Body of pancreas (tissue), 4 donors: ENCODE measurements around the gene PTDSS2. TPM values are rescaled to one million over a fixed set of nuclear protein-coding genes. Genes with fewer than 3 reads are reported as not detected.

Experiments
- ATAC-seq: fragments of 150-250 bp; one replicate; pipeline ENCODE4 v1.9.1; 2016
- DNase-seq, 4 donors: peaks; one replicate each; pipeline ENCODE4 v3.0.0-alpha.2; 2019
- H3K27ac ChIP-seq, 4 donors: fragments of 200-600 bp; sonication (generic); 1 replicate in 3 of 4; 2 replicates in 1 of 4; pipeline versions ENCODE4 v1.5.1 to v1.6.1; 2016 to 2019; ENCODE audit warnings: mild to moderate bottlenecking in 1 of 4, mixed read lengths in 1 of 4, moderate library complexity in 1 of 4
- H3K27me3 ChIP-seq, 2 donors: fragments of 200-600 bp; sonication (generic); one replicate each; pipeline ENCODE4 v1.6.0; 2016; ENCODE audit warnings: mild to moderate bottlenecking in 1 of 2
- H3K36me3 ChIP-seq, 2 donors: fragments of 200-600 bp; sonication (generic); replicated peaks in 1 of 2; 2 replicates each; pipeline ENCODE4 v1.5.1; 2016; ENCODE audit warnings: low read depth in 2 of 2; ENCODE audit not compliant: insufficient read depth in 1 of 2
- H3K4me1 ChIP-seq: fragments of 200-600 bp; sonication (generic); one replicate; pipeline ENCODE4 v1.6.0; 2016
- H3K4me3 ChIP-seq, 2 donors: fragments of 200-600 bp; sonication (generic); 1 replicate in 1 of 2; 2 replicates in 1 of 2; pipeline ENCODE4 v1.5.1; 2016 to 2019
- H3K9me3 ChIP-seq, 3 donors: fragments of 200-600 bp; sonication (generic); 1 replicate in 2 of 3; 2 replicates in 1 of 3; pipeline ENCODE4 v1.5.1; 2016
- POLR2A ChIP-seq, 3 donors: fragments of 450-650 bp; IDR thresholded peaks; one replicate each; pipeline ENCODE4 v1.6.1; 2016; ENCODE audit warnings: antibody characterized with exemption in 3 of 3, mild to moderate bottlenecking in 2 of 3
- WGBS, 2 donors: methylation state at CpG; one replicate each; pipeline ENCODE4 v1.1.5; 2017; 5-methylcytosine and 5-hydroxymethylcytosine counted together
- intact Hi-C: fragments of 100-400 bp; cut with DNase I; formaldehyde crosslinking; loops from one replicate; pipeline ENCODE4 v1.15.1; 2023
- total RNA-seq, 2 donors: library from RNA; depleted of rRNA; stranded (reverse); fragments of >200 nt; gene quantifications; one replicate each; pipeline ENCODE4 v1.1.0, GENCODE V29; 2016
- TF ChIP-seq, protein P1 (sequence below), 7 experiments: fragments of 450-650 bp in 4 of 7; fragments of 200-600 bp in 3 of 7; sonication (generic) in 3 of 7; IDR thresholded peaks; one replicate each; pipeline ENCODE4 v1.5.1; 2016 to 2019; ENCODE audit warnings: antibody characterized with exemption in 7 of 7

The PTDSS2 gene
- total RNA-seq, 2 donors from 2014 or later, result 17.4 to 93.3 TPM

DNA sequence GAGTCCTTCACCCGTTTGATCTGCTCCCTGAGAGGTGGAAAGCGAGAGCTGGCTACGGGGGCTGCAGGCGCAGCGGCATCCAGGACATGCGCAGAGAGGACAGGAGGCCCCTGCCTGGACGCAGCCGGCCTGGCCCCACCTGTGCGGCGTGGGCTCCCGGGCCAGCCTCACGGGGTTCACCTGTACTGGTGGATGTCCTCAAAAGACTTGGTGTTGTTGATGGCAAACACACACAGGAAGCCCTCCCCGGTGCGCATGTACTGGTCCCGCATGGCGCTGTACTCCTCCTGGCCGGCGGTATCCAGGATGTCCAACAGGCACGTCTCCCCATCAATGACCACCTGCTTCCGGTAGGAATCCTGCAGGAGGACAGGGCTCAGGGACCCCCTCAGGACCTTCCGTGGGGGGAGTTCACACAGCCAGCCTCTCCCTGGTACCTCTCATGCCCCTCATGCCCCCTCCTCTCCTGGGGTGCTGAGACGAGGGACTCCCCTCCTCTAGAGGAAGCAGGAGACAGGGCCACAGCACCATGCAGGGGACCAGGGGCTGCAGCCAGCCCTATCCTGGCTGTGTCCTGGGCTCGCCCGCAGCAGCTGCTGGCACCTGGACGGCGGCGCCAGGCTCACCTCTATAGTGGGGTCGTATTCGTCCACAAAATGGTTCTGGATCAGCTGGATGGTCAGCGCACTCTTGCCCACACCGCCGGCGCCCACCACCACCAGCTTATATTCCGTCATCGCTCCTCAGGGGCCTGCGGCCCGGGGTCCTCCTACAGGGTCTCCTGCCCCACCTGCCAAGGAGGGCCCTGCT, 83.7 kb downstream of the PTDSS2 start:
- H3K4me3 ChIP-seq, result no peak overlapping the region
- TF ChIP-seq, protein P1, sequence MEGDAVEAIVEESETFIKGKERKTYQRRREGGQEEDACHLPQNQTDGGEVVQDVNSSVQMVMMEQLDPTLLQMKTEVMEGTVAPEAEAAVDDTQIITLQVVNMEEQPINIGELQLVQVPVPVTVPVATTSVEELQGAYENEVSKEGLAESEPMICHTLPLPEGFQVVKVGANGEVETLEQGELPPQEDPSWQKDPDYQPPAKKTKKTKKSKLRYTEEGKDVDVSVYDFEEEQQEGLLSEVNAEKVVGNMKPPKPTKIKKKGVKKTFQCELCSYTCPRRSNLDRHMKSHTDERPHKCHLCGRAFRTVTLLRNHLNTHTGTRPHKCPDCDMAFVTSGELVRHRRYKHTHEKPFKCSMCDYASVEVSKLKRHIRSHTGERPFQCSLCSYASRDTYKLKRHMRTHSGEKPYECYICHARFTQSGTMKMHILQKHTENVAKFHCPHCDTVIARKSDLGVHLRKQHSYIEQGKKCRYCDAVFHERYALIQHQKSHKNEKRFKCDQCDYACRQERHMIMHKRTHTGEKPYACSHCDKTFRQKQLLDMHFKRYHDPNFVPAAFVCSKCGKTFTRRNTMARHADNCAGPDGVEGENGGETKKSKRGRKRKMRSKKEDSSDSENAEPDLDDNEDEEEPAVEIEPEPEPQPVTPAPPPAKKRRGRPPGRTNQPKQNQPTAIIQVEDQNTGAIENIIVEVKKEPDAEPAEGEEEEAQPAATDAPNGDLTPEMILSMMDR (IDR thresholded peaks at IDR 0.05), result no peak
- no peak for TF ChIP-seq POLR2A (IDR thresholded peaks at IDR 0.05)
- H3K36me3 ChIP-seq, result peaks cover 0 to 1% of the 10 kb centered on the region in 2 donors
- intact Hi-C loops, result no loop called here
- peak in 2 of 4 donors; percentile 12 to 13 for DNase-seq
- no peaks in the 10 kb centered on the region for H3K9me3 ChIP-seq
- no peaks in the 10 kb centered on the region for H3K27me3 ChIP-seq
- 89 to 90% methylated on average over 17 to 35 of the region's 37 CpGs for whole genome bisulfite sequencing, 2 donors
- H3K4me1 ChIP-seq, result peaks cover 36% of the 10 kb centered on the region
- no peak for ATAC-seq
- H3K27ac ChIP-seq, result no peak overlapping the region

DNA sequence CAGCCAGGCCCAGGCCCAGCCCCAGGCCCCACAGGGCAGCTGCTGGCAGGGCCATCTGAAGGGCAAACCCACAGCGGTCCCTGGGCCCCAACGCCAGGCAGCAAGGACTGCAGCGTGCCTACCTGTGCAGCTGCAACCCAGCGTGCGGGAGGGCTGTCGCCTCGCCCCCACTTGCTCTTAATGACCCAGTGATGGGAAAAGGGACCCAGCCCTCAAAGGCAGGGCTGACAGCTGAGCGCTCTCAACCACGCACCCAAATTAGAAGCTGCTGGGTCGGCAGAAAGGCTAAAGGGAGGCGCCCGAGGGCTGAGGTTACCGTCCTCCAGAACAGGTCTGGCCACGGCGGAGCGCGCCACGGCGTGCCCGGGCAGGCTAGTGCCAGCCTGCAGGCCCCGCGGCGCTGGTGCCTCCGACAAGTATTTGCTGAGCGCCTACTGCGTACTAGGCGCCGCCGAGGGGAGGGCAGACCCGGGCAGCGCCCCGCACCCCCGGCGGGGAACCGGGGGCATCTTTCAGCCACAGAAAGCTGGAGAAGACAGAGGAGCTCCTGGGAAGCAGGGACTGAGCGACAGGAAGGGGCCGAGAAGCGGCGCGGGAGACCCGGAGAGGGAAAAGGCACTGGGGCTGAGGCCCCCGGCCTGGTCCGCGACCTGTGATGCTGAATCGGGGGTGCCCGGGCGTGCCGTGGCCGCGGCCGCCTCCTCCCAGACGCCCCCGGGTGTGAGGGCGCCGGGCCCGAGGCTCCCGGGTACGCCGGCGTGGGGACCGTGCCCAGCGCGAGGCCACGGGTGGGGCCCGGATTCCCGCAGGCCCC, 84.5 kb downstream of the PTDSS2 start:
- WGBS, 2 donors, result 0 to 1% methylated on average over 25 to 58 of the region's 66 CpGs
- H3K27ac ChIP-seq, result peak overlapping the region in 3 of 4 donors; percentile 8 to 66 (median 58)
- peaks cover 0 to 1% of the 10 kb centered on the region in 2 donors for H3K36me3 ChIP-seq
- H3K9me3 ChIP-seq, result no peaks in the 10 kb centered on the region
- peak; percentile 0 for ATAC-seq
- peak overlapping the region; percentile 31 to 72 for H3K4me3 ChIP-seq
- no peaks in the 10 kb centered on the region for H3K27me3 ChIP-seq
- TF ChIP-seq POLR2A (IDR thresholded peaks at IDR 0.05), result peak in 1 of 3 donors; percentile 7
- TF ChIP-seq, protein P1 (IDR thresholded peaks at IDR 0.05), result no peak
- peaks cover 36% of the 10 kb centered on the region for H3K4me1 ChIP-seq
- intact Hi-C loops, result no loop called here
- peak in 3 of 4 donors; percentile 32 to 49 (median 42) for DNase-seq

DNA sequence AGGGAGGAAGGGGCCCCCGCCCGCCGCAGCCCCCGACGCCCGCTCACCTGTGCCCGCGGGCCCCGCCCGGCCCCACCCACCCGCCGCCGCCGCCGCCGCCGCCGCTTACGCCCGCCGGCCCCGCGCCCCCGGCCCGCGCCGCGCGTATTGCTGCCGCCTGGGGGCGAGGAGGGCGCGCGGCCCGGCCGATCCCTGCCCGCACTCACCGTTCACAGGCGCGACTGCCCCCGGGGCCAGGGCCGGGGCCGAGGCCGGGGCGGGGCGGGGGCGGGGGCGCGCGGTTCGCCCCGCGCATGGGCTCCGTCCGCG, 85.1 kb downstream of the PTDSS2 start:
- Histone ChIP-seq H3K36me3 (peaks cover 0 to 1% of the 10 kb centered on the region in 2 donors), H3K27me3 (no peaks in the 10 kb centered on the region), H3K4me3 (no peak overlapping the region), H3K4me1 (peaks cover 36% of the 10 kb centered on the region), H3K27ac (peak overlapping the region in 3 of 4 donors; percentile 50 to 66 (median 58)), H3K9me3 (no peaks in the 10 kb centered on the region)
- intact Hi-C loops, result no loop called here
- DNase-seq, result no peak
- TF ChIP-seq POLR2A (IDR thresholded peaks at IDR 0.05), result no peak
- TF ChIP-seq, protein P1 (IDR thresholded peaks at IDR 0.05), result peak in 1 of 7 experiments; percentile 16
- 1% methylated on average over 20 of the region's 56 CpGs; no CpG with 5 or more reads in 1 of the 2 donors for WGBS, 2 donors
- ATAC-seq, result peak; percentile 33

- ATAC-seq, result peak; percentile 91
- Histone ChIP-seq H3K27me3 (no peaks in the 10 kb centered on the region), H3K4me3 (peak within 1 kb of the TSS; percentile 54 to 72), H3K36me3 (peaks cover 0 to 1% of the 10 kb centered on the region in 2 donors), H3K4me1 (peaks cover 36% of the 10 kb centered on the region), H3K27ac (peak within 1 kb of the TSS; percentile 85 to 92 (median 90)), H3K9me3 (no peaks in the 10 kb centered on the region)
- DNase-seq, result peak; percentile 94 to 97 (median 96)
- intact Hi-C loops, result no loop called here
- 4 to 20% methylated on average over 10 to 45 of the region's 97 CpGs for WGBS, 2 donors
- TF ChIP-seq POLR2A (IDR thresholded peaks at IDR 0.05), result peak; percentile 56 to 69 (median 69)
- TF ChIP-seq, protein P1 (IDR thresholded peaks at IDR 0.05), result no peak
Observed at GRCh38 chr11:535519-536454, 85.7 kb downstream of the PTDSS2 start, which contains the start of gene HRAS. Gene HRAS, minus strand, starts transcription at chr11:535576.
